Natural killer cell treated with Interleukin-12 subunit alpha and Interleukin-12 subunit beta and Interleukin-15 and Interleukin-18, amount 100 ng/mL, for 72 hours (primary cell): ENCODE data around the gene PLB1. TPM values are rescaled to one million over a fixed set of nuclear protein-coding genes. Genes with fewer than 3 reads are reported as not detected.
A peak's percentile ranks its signal among the peaks of the same experiment; 100 is the strongest.

ENCODE experiments used
- ATAC-seq, 2 donors: fragments of 150-1000 bp; cut with Tn5 transposase in 1 of 2; sonication (Bioruptor Pico), chemical (Tn5 transposase) in 1 of 2; 2 replicates each; pipeline ENCODE4 v1.10.0; 2021
- DNase-seq: peaks from one replicate; pipeline ENCODE4 v3.0.0; 2022; ENCODE audit warnings: low spot score
- H3K27ac Mint-ChIP-seq, 2 donors: 1 replicate in 1 of 2; 2 replicates in 1 of 2; pipeline ENCODE4 v1.8.0; 2022; ENCODE audit warnings: mixed read lengths in 2 of 2, mild to moderate bottlenecking in 1 of 2, moderate library complexity in 1 of 2
- H3K27me3 Mint-ChIP-seq, 2 donors: 1 replicate in 1 of 2; 2 replicates in 1 of 2; pipeline ENCODE4 v1.8.0; 2022; ENCODE audit warnings: mixed read lengths in 2 of 2
- H3K36me3 Mint-ChIP-seq: one replicate; pipeline ENCODE4 v1.8.0; 2022; ENCODE audit warnings: mixed read lengths
- H3K4me1 Mint-ChIP-seq, 2 donors: 1 replicate in 1 of 2; 2 replicates in 1 of 2; pipeline ENCODE4 v1.8.0; 2022; ENCODE audit warnings: low read depth in 2 of 2, mixed read lengths in 2 of 2, mild to moderate bottlenecking in 1 of 2
- H3K4me3 Mint-ChIP-seq: one replicate; pipeline ENCODE4 v1.8.0; 2022; ENCODE audit warnings: mixed read lengths
- H3K9me3 Mint-ChIP-seq: 2 replicates; pipeline ENCODE4 v1.8.0; 2022; ENCODE audit warnings: mixed read lengths
- total RNA-seq, 2 donors: library from RNA; stranded (reverse); gene quantifications; one replicate each; pipeline ENCODE4 v1.2.3, GENCODE V29; 2022

The PLB1 gene
- total RNA-seq, 2 donors from 2014 or later = 0.88 to 0.98 TPM

GRCh38 chr2:28558158-28558820, 62.4 kb downstream of the PLB1 start:
- Mint-ChIP-seq H3K4me3 (no peak overlapping the region), H3K4me1 (no peaks in the 10 kb centered on the region), H3K36me3 (no peaks in the 10 kb centered on the region), H3K9me3 (no peaks in the 10 kb centered on the region), H3K27me3 (no peaks in the 10 kb centered on the region), H3K27ac (no peak overlapping the region)
- no peak for ATAC-seq
- no peak for DNase-seq

GRCh38 chr2:28558918-28559317, 63.1 kb downstream of the PLB1 start:
- Mint-ChIP-seq H3K9me3 (no peaks in the 10 kb centered on the region), H3K36me3 (no peaks in the 10 kb centered on the region), H3K4me1 (no peaks in the 10 kb centered on the region), H3K4me3 (no peak overlapping the region), H3K27me3 (no peaks in the 10 kb centered on the region), H3K27ac (no peak overlapping the region)
- ATAC-seq = no peak
- DNase-seq = no peak

- Mint-ChIP-seq H3K27ac (no peak overlapping the region), H3K36me3 (no peaks in the 10 kb centered on the region), H3K4me3 (no peak overlapping the region), H3K4me1 (peaks cover 3 to 4% of the 10 kb centered on the region in 2 donors), H3K27me3 (no peaks in the 10 kb centered on the region), H3K9me3 (no peaks in the 10 kb centered on the region)
- ATAC-seq (no peak), DNase-seq (no peak)
Measured at GRCh38 chr2:28563869-28564268, 68.0 kb downstream of the PLB1 start.

GRCh38 chr2:28564346-28564745, 68.5 kb downstream of the PLB1 start:
- no peak overlapping the region for H3K27ac Mint-ChIP-seq
- DNase-seq (no peak), ATAC-seq (no peak)
- H3K9me3 Mint-ChIP-seq = no peaks in the 10 kb centered on the region
- H3K4me1 Mint-ChIP-seq = peaks cover 3 to 4% of the 10 kb centered on the region in 2 donors
- H3K36me3 Mint-ChIP-seq = no peaks in the 10 kb centered on the region
- H3K27me3 Mint-ChIP-seq = peaks cover 2 to 5% of the 10 kb centered on the region in 2 donors
- H3K4me3 Mint-ChIP-seq = no peak overlapping the region

GRCh38 chr2:28565033-28565432, 69.2 kb downstream of the PLB1 start:
- Mint-ChIP-seq H3K4me3 (no peak overlapping the region), H3K27ac (no peak overlapping the region), H3K9me3 (no peaks in the 10 kb centered on the region), H3K4me1 (peaks cover 3 to 4% of the 10 kb centered on the region in 2 donors), H3K27me3 (peaks cover 2 to 7% of the 10 kb centered on the region in 2 donors), H3K36me3 (no peaks in the 10 kb centered on the region)
- DNase-seq (no peak), ATAC-seq (no peak)

- peaks cover 3 to 4% of the 10 kb centered on the region in 2 donors for H3K4me1 Mint-ChIP-seq
- H3K36me3 Mint-ChIP-seq = no peaks in the 10 kb centered on the region
- no peaks in the 10 kb centered on the region for H3K9me3 Mint-ChIP-seq
- H3K4me3 Mint-ChIP-seq = peak overlapping the region; percentile 85
- DNase-seq = no peak
- no peak overlapping the region for H3K27ac Mint-ChIP-seq
- H3K27me3 Mint-ChIP-seq = peaks cover 2 to 7% of the 10 kb centered on the region in 2 donors
- no peak for ATAC-seq
Measured at GRCh38 chr2:28565720-28566295, 69.9 kb downstream of the PLB1 start.

- H3K4me1 Mint-ChIP-seq = peaks cover 3 to 4% of the 10 kb centered on the region in 2 donors
- peak overlapping the region; percentile 14 to 52 for H3K27ac Mint-ChIP-seq
- H3K4me3 Mint-ChIP-seq = peak overlapping the region; percentile 85
- H3K9me3 Mint-ChIP-seq = no peaks in the 10 kb centered on the region
- DNase-seq (peak; percentile 89), ATAC-seq (peak; percentile 97 to 98)
- no peaks in the 10 kb centered on the region for H3K36me3 Mint-ChIP-seq
- peaks cover 2 to 7% of the 10 kb centered on the region in 2 donors for H3K27me3 Mint-ChIP-seq
Measured at GRCh38 chr2:28566521-28567041, 70.7 kb downstream of the PLB1 start.

- Mint-ChIP-seq H3K27ac (peak overlapping the region; percentile 14 to 52), H3K4me1 (peaks cover 3 to 4% of the 10 kb centered on the region in 2 donors), H3K27me3 (peaks cover 2 to 7% of the 10 kb centered on the region in 2 donors), H3K4me3 (peak overlapping the region; percentile 85), H3K36me3 (no peaks in the 10 kb centered on the region), H3K9me3 (no peaks in the 10 kb centered on the region)
- no peak for DNase-seq
- peak; percentile 41 to 43 for ATAC-seq
Measured at GRCh38 chr2:28567061-28567471, 71.2 kb downstream of the PLB1 start.

GRCh38 chr2:28568036-28568435, 72.2 kb downstream of the PLB1 start:
- Mint-ChIP-seq H3K27ac (peak overlapping the region in 1 of 2 donors; percentile 59), H3K27me3 (peaks cover 2 to 7% of the 10 kb centered on the region in 2 donors), H3K9me3 (no peaks in the 10 kb centered on the region), H3K4me3 (peak overlapping the region; percentile 57), H3K4me1 (peaks cover 3 to 4% of the 10 kb centered on the region in 2 donors), H3K36me3 (no peaks in the 10 kb centered on the region)
- DNase-seq (no peak), ATAC-seq (no peak)

GRCh38 chr2:28568533-28568932, 72.7 kb downstream of the PLB1 start:
- Mint-ChIP-seq H3K27me3 (peaks cover 2 to 7% of the 10 kb centered on the region in 2 donors), H3K9me3 (no peaks in the 10 kb centered on the region), H3K36me3 (no peaks in the 10 kb centered on the region), H3K4me1 (peaks cover 3 to 4% of the 10 kb centered on the region in 2 donors), H3K27ac (no peak overlapping the region), H3K4me3 (no peak overlapping the region)
- DNase-seq = no peak
- ATAC-seq = no peak

GRCh38 chr2:28570431-28570830, 74.6 kb downstream of the PLB1 start:
- ATAC-seq (no peak), DNase-seq (no peak)
- Mint-ChIP-seq H3K36me3 (no peaks in the 10 kb centered on the region), H3K9me3 (no peaks in the 10 kb centered on the region), H3K27ac (no peak overlapping the region), H3K4me1 (peaks cover 3 to 4% of the 10 kb centered on the region in 2 donors), H3K4me3 (no peak overlapping the region), H3K27me3 (peaks cover 2 to 7% of the 10 kb centered on the region in 2 donors)

GRCh38 chr2:28576714-28577113, 80.9 kb downstream of the PLB1 start:
- Mint-ChIP-seq H3K4me3 (no peak overlapping the region), H3K27me3 (no peaks in the 10 kb centered on the region), H3K27ac (no peak overlapping the region), H3K9me3 (no peaks in the 10 kb centered on the region), H3K36me3 (no peaks in the 10 kb centered on the region), H3K4me1 (peaks cover 0 to 3% of the 10 kb centered on the region in 2 donors)
- ATAC-seq (no peak), DNase-seq (no peak)

GRCh38 chr2:28577791-28578680, 82.2 kb downstream of the PLB1 start:
- ATAC-seq (no peak), DNase-seq (no peak)
- no peak overlapping the region for H3K27ac Mint-ChIP-seq
- no peak overlapping the region for H3K4me3 Mint-ChIP-seq
- H3K9me3 Mint-ChIP-seq = no peaks in the 10 kb centered on the region
- H3K36me3 Mint-ChIP-seq = no peaks in the 10 kb centered on the region
- H3K4me1 Mint-ChIP-seq = peaks cover 0 to 3% of the 10 kb centered on the region in 2 donors
- H3K27me3 Mint-ChIP-seq = no peaks in the 10 kb centered on the region
